Skin epidermis (tissue), 12 donors: ENCODE results near the gene HTR4.
"Not testable (repeated sequence)": the region's sequence is repeated elsewhere in the genome, so short reads cannot be mapped to it uniquely, and the experiment has no call there.

Experiments used
- H3K27ac ChIP-seq, 21 experiments: fragments of 200-600 bp; sonication (generic) in 11 of 21; one replicate each; pipeline ENCODE4 v1.5.0; 2020; ENCODE audit warnings: mild to moderate bottlenecking in 3 of 21, inconsistent platforms in 2 of 21, moderate library complexity in 2 of 21
- H3K4me3 ChIP-seq, 7 experiments: fragments of 200-600 bp; sonication (generic) in 2 of 7; one replicate each; pipeline ENCODE4 v1.5.0; 2020; ENCODE audit warnings: inconsistent platforms in 2 of 7, mild to moderate bottlenecking in 2 of 7, moderate library complexity in 1 of 7

Gene HTR4

DNA sequence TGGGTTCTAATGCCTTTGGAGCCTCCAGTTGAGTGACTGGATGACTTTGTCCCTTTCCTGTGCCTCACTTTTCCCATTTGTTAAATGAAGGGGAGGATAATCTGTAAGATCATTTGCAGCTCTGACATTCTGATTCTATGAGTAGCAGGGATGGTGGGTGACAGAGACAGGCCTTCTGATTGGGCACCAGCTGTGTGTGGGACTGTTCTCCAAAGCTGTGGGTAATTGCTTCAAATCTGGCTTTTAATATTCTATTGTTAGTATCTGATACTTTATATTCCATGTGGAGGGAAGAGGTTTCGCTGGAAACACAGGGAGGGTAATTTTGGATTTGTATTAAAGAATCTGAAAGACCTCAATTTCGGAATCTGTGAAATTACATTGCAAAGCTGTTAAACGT is 167.9 kb downstream of the HTR4 start:
- Histone ChIP-seq H3K27ac (no peak overlapping the region), H3K4me3 (no peak overlapping the region)

DNA sequence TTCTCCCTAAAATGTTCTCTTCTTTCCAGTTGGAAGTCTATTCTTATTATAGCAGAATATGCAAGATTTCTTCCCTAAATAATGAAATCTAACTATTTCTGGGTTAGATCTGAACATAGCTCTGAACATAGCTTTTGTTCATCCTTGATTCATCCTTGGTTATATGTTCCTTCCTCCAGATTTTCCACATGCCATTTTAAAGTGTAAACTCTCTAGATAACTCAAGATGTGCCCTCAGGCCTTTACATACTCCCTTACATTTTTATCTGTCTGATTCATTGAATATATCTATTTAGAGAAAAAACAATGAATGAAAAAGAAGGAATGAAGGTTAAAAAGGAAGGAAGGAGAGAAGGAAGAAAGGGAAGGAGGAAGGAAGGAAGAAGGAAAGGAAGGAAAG is 169.7 kb downstream of the HTR4 start:
- Histone ChIP-seq H3K4me3 (no peak overlapping the region), H3K27ac (no peak overlapping the region)

DNA sequence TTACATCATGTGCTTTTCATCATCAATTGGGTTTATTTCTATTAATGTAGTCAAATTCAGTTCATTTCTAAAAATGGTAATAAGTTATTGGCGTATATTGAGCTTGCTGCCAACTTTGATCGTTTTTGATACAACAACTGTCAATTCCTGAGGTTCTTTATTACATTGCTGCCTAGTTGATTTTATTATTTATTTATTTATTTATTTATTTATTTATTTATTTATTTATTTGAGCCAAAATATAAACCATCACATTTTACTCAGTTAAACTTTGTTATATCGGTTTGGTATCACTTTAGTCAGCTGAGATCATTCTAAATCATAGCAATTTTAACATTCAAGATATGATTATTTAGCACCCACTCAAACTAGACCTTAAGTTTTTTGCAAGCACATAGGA is 170.6 kb downstream of the HTR4 start:
- no peak overlapping the region for H3K4me3 ChIP-seq
- H3K27ac ChIP-seq = no peak overlapping the region

DNA sequence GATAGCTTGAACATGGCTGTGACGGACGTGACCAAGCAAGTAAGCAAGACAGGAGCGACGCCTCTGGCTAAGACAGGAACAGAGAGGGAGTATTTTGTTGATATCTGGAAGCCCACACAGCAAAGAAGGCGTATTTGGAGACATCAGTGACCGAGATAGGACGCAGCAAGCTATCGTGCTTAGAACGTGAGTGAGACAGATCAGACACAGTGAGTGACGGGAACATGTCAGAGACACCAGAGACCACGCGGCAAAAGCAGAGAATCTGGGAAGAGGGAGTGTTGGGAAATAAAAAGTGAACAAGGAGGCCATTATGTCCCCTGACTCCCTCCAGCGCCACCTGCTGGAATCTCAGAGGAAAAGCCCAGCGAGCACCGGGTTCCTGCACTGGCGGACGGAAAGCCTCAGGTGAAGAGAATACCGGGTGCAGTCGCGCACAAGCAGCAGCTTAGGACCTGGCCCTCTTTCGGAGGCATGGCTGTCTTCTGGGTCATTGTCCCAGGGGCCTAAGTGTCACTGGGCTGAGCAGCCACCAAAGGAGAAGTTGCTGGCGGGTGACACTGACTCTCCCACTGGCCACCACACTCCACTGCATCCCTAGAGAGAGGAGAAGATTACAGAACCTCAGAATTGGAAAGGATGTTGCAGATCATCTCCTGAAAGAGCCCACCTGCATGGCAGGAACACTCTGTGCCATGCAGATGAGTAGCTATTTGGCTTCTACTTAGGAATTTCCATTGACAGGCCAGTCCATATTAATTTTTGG is 171.4 kb downstream of the HTR4 start:
- Histone ChIP-seq H3K4me3 (no peak overlapping the region), H3K27ac (no peak overlapping the region)

DNA sequence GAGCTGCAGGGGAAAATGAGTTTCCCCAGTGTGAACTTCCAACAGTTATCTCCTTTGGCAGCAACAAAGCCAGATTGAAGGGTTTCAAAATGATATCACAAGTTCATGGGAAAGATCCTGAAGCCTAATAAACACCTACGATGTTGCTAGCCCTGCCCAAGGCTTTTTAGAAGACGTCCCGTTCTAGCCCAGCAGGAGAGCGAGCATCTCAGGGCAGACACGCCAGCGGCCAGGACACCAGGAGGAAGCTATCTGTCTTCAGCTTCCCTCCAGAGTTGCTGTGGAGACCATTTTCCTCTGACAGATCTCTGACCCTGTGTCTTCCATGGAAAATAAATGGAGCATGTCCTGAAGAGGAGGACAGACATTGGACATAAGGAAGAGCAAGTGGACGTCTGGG is 172.1 kb downstream of the HTR4 start:
- no peak overlapping the region for H3K4me3 ChIP-seq
- H3K27ac ChIP-seq = no peak overlapping the region

DNA sequence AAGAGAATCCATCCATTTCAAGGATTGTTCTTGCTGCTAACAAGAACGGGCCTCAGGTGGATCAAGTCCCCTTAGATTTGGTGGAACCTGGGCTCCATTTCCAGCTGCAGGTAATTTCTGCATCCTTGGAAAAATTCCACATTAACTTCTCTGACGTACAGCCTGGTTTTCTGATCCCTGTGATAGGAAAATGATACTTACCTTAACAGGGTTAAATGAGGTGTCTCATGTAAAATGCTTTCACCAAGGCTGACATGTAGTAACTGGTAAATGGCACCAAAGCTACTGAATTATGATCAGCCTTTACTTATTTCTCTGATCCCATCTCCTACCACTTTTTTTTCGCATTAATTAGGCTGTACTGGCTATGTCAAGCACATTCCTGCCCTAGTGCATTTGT is 176.9 kb downstream of the HTR4 start:
- Histone ChIP-seq H3K27ac (no peak overlapping the region), H3K4me3 (no peak overlapping the region)

DNA sequence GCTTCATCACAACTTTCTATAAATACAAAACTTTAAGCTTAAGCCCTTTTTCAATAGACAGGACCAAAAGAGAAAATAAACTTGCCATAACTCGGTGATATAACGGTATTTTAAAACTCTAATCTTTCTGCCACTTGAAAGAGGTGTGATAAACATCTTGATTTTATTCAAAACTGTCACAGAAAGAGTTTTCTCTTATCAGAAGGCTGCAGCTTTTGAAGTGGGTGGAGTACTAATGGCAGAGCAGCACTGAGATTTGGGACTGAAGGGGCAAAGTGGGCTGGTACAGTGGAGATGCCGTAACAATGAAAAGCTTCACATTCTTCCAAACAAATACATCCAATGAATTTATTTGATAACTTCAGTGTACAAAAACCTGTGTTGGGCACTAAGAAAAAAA is 178.0 kb downstream of the HTR4 start:
- no peak overlapping the region for H3K4me3 ChIP-seq
- H3K27ac ChIP-seq = no peak overlapping the region

DNA sequence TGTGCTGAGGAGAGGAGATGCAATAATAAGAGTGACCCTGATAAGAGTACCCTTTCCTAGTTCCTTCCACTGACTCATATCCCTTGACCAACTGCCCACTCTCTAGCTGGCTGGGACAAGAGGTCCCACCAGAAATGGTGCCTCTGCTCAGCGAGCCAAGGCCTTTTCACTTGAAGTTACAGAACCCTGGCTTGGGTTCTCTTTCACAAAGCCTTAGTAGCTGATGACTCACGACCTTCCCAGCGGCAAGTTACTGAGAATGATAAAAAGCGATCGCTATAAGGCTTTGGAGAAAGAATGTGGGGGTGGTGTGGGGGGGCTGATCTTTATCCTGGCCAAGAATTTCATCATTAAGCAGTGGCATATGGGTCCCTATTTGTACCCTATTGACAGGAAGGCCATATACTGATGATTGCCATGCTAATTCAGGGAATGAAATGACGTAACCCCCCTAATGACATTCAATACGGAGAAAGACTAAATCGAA is 180.3 kb downstream of the HTR4 start:
- Histone ChIP-seq H3K27ac (no peak overlapping the region), H3K4me3 (no peak overlapping the region)

DNA sequence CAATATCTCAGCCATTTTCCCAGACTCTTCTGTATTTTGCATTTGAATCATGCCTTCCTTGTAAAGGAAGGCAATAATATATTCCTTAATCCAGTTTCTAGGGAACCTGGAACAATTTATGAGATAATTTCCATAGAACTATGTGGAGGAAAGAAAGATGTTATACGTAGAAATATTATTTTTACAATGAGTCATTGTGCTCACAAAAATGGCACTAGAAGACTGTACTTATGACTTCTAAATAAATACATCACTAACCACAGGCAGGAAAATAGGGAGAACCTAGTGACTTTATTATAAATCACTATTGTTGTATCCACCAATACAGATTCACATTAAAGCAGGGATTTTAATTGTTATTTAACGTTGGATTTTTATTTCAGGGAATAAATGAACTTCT is 182.9 kb downstream of the HTR4 start:
- H3K4me3 ChIP-seq = no peak overlapping the region
- H3K27ac ChIP-seq = no peak overlapping the region

DNA sequence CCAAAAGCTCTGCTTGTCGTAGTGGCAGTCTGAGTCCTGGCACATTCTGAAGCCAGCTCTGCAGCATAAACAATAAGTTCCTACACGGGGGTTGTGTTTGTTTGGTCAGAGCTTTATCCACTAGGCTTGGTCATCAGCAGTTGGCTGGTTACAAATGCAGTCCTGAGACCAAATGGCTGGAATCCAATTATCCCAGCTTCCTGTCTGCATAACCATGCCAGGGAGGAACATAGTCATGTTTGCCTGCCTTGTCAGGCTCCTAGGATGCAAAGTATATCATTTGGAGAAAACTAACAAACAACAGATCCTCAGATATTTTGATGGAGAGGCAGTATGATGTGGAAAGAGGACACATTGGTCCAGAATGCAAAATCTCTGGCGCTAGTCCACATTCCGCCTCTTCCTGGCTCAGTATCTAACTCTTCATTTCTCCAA is 184.8 kb downstream of the HTR4 start:
- Histone ChIP-seq H3K4me3 (no peak overlapping the region), H3K27ac (no peak overlapping the region)

DNA sequence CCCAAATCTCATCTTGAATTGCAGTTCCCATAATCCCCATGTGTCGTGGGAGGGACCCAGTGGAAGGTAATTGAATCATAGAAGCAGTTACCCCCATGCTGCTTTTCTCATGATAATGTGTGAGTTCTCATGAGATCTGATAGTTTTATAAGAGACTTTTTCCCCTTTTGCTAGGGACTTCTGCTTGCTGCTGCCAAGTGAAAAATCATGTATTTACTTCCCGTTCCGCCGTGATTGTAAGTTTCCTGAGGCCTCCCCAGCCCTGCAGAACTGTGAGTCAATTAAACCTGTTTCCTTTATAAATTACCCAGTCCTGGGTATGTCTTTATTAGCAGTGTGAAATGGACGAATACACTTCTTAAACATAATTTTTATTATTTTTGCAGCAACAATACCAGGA is 185.6 kb downstream of the HTR4 start:
- H3K4me3 ChIP-seq, H3K27ac ChIP-seq: not testable (repeated sequence)

DNA sequence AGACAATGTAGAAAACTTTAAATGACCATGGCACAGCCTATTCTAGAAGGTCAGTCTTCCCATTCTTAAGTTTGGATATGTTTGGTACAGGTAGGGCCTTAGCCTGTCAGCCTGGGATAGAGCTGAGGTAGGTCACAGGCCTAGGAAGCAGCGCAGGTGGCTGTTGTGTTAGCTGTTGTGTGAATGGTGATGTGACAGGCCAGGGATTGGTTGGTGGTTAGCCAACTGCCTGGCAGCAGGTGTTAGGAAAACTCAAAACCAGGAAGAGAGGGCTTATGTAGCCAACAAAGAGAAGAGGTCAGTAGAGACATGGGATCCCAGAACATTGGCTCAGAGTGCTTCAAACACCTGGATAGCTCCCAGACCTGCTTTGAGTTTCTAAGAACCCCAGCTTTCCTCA is 186.4 kb downstream of the HTR4 start:
- no peak overlapping the region for H3K27ac ChIP-seq
- H3K4me3 ChIP-seq = no peak overlapping the region

DNA sequence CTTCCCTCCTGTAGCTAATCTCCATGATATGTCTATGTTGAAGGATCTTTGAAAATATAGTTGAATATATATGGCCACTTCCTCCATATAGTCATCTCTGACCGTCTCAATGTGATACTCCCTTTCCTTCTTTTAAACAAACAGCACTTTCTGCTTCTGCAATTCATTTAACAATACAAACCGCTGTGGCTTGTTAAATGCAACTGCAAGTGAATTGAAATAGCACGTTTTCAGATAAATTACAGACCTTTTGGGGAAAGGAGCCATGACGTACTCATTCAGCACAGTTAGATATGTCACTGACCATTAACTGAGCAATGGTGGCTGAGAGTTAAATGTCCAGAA is 188.1 kb downstream of the HTR4 start:
- H3K4me3 ChIP-seq = no peak overlapping the region
- no peak overlapping the region for H3K27ac ChIP-seq

DNA sequence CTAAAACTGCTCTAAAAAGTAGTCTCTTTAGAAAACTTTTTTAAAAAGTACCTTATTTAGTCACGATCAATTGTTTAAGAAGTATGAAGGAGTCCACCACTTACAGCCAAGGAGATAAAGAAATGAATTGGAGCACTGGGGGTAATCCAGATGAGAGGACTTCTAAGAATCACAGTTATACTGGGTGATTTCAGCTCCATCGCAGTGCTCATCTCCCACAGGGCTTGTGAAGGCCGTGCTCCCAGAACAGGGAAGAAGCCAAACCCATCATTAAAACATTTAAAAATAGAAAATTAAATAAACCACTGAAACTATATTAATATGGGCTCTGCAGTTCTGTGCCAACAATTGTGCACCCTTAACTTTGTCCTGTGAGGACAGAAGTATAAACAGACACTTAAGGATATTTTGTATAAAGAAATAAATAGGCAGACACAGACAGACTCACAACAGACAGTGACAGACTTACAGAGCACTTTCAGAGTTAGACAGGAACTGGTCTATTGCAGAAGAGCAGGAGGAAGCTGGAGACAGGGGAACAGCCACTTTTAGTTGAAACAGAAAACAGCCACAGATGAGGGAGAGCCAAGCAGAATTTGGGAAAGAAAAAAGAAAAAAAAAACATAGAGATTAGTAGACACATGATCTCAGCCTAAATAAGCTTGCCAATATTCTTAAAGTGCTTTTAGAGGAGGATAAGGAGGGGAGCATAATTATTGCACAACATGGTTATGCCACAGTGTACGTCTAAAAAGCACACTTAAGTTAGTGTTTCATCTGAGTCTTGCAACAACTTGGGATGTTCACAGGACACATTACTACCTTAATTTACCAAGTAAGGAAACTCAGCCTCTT is 188.7 kb downstream of the HTR4 start:
- H3K27ac ChIP-seq = no peak overlapping the region

DNA sequence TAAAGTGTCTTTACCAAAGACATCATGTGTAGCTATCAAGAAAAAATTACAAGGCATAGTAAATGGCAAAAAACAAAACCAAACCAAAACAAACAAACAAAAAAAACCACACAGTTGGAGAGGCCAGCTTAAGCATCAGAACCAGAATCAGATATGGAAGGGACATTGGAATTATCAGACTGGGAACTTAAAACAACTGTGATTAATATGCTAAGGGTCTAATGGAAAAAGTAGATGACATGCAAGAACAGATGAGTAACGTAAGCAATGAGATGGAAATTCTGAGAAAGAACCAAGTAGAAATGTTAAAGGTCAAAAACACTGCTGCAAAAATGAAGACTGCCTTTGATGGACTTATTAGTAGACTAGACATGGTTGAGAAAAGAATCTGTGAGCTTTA is 194.7 kb downstream of the HTR4 start:
- no peak overlapping the region for H3K4me3 ChIP-seq
- H3K27ac ChIP-seq = no peak overlapping the region

More for the DNA sequence above, 188.7 kb downstream of the HTR4 start:
- H3K4me3 ChIP-seq = no peak overlapping the region

DNA sequence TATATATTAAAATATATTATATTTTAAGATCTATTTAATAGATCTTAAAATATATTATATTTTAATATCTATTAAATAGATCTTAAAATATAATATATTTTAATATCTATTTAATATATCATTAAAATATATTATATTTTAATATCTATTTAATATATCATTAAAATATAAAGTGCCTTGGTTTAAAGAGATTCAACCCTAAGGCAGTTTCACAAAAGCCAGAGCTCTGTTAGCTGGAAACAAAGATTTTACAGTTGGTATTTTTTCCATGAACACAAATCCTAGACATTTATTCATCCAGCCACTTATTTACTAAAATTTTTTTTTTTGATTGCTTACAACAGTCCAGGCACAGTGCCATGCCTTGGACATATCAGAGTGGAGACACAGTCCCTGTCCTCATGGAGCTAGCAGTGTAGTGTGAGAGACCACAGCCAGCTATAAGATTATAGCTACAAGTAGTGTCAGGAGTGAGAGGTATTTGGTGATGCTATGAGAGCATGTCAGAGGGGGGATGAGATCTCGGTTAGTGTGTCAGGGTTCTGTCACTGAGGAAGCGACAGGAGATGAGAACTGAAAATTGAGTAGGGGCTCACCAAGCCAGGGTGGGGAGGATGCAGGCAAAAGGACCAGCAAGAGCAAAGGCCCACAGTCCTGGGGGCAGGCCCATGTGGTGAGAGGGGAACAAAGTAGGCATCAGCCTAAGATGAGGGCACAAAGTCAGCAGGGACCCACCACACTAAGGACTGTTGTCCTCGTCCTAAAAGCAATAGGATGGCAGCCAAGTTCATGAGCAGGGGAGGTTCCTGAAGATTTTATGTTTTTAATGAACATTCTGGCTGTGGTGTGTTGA is 196.1 kb downstream of the HTR4 start:
- no peak overlapping the region for H3K4me3 ChIP-seq
- no peak overlapping the region for H3K27ac ChIP-seq

DNA sequence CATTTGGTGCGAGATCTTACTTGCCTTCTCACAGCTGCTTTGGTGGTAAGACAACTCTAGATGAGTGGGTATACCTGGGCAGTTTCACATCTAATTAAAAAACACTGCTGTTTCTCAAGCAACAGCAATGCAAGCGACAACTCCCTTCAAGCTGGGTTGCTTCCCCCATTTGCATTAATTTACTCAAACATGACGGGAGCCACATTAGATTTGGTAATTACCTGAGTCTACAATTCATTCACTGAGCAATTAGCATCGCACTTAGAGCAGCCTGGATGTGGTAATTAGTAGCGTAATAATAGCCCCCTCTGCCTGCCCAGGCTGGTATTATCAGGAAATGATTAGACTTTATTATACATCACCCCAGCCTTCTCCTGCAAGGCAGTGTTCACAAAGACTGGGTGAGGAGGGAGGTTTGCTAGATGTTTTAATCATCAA is 197.1 kb downstream of the HTR4 start:
- H3K27ac ChIP-seq = no peak overlapping the region
- H3K4me3 ChIP-seq = no peak overlapping the region

DNA sequence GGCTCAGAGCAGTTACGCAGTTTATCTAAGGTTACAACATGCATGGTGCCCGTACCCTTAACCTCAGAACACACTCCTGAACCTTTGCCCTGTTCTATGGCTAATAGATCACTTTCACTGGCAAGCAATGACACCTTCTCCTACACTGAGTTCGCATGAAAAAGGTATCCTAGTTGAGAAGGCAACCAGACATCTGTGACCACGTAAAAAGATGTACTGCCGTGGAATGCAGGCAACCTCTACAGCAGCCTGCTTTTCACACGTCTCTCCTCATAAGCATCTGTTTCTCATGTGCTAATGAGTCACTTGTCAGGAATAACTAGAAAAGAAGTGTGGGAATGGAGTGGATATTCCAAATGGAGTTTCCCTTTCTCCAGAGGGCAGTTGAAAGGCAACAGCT is 199.1 kb downstream of the HTR4 start:
- Histone ChIP-seq H3K27ac (no peak overlapping the region), H3K4me3 (no peak overlapping the region)

DNA sequence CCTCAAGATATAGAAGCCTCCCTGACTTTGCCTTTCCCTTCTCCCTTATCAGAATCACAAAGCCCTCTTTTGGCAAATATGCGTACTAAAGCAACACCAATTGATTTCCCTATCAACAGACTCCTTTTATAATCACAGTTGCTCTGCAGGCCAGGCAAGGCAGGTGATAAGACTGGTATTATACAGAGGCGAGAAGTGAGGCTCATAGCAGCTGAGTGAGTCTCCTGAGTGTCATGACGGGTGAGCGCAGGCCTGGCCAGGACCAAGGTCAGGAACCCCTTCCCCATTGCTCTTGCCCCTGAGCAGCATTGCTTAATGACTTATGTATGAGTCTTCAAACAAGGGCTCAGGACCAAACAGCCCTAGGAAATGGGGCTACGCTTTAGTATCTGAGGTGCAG is 199.8 kb downstream of the HTR4 start:
- no peak overlapping the region for H3K27ac ChIP-seq

DNA sequence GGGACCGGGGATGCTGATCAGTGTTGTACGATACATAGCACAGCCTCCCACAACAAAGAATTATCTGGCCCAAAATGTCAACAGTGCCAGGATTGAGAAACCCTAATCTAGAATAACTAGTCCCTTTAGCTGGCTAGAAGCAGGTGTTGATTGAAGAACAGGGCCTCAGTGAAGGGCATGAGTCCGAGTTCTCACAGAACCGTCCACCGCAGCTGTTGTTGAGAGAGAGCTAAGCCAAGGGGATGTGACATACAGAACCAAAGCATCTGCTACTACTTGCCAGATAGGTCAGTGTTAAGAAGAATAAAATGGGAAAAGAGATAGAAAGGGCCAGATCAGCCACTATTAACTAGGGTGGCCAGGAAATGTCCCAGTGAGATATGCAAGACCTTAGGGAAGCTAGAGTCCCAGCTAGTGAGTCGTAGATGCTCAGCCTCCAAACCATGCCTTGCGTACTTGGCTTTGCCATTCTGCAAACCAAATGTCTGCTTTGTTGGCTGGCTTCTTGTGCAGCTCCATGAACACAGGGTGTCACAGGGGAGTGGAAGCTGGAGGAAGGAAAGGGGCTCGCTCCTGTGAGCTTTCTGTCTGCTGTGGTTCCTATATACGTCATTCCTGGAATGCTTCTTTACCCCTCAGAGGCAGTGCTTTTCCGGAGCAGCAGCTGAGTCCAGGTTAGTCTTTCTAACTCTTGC is 201.7 kb downstream of the HTR4 start:
- Histone ChIP-seq H3K4me3 (no peak overlapping the region), H3K27ac (no peak overlapping the region)

More for the DNA sequence above, 199.8 kb downstream of the HTR4 start:
- H3K4me3 ChIP-seq = no peak overlapping the region
